ENCODE results near the gene GLI2. TPM values are rescaled to one million over a fixed set of nuclear protein-coding genes. Genes with fewer than 3 reads are reported as not detected.

GLI2 gene
- total and polyA plus RNA-seq, 2 of the 4 experiments (the other 2 are of a cell fraction): 3.8 to 26.0 TPM

- Histone ChIP-seq H3K4me1 (ENCODE audit: control insufficient read depth, insufficient read depth, low read length) (0 out of 2 replicates have a peak, but pooled peaks cover 2% of the 10 kb centered on the region), H3K27ac (ENCODE audit: insufficient read depth, low read length) (no peak overlapping the region), H4K91ac (ENCODE audit: insufficient read depth, low read depth, low read length) (no peak overlapping the region), H4K20me1 (ENCODE audit: insufficient read depth, low read length) (no peaks in the 10 kb centered on the region), H4K8ac (ENCODE audit: low read depth in 2 of 2, low read length in 2 of 2) (no peak overlapping the region), H3K9me1 (ENCODE audit: insufficient read depth, low read length) (no peaks in the 10 kb centered on the region; the same call in 1 of the 2 replicates), H3K36me3 (ENCODE audit: control insufficient read depth, insufficient read depth, low read length) (no peaks in the 10 kb centered on the region), H3K23ac (ENCODE audit: low read depth, low read length) (no peak overlapping the region), H4K5ac (ENCODE audit: low read depth, low read length) (no peak overlapping the region), H3K4me2 (ENCODE audit: low read depth, low read length) (no peak overlapping the region), H3K4ac (ENCODE audit: low read depth, low read length) (no peak overlapping the region), H3K27me3 (ENCODE audit: control insufficient read depth, insufficient read depth, low read length) (no peaks in the 10 kb centered on the region; the same call in 1 of the 2 replicates), H2AK5ac (ENCODE audit: low read depth, low read length) (no peak overlapping the region), H2AFZ (replicated peaks; ENCODE audit: low read length, poor library complexity) (no peak overlapping the region), H3K79me1 (ENCODE audit: low read depth in 1 of 2, low read length in 2 of 2) (no peaks in the 10 kb centered on the region), H3K9ac (ENCODE audit: low read depth, low read length) (no peak overlapping the region), H2BK15ac (ENCODE audit: low read depth, low read length) (0 out of 3 replicates have a peak overlapping the region, but pooled peaks have one; percentile 1), H3K18ac (ENCODE audit: low read depth, low read length) (no peak overlapping the region), H3K4me3 (ENCODE audit: insufficient read depth, low read depth, low read length) (no peak overlapping the region), H2BK5ac (ENCODE audit: low read depth, low read length, poor library complexity, severe bottlenecking) (no peak overlapping the region), H3K56ac (ENCODE audit: extremely low read depth, insufficient read depth, low read length) (no peak overlapping the region), H3K14ac (replicated peaks; ENCODE audit: low read depth, low read length) (no peak overlapping the region), H2BK120ac (ENCODE audit: low read depth, low read length) (no peak overlapping the region), H3K9me3 (ENCODE audit: control insufficient read depth, insufficient read depth, low read length) (no peaks in the 10 kb centered on the region), H2BK20ac (ENCODE audit: low read depth, low read length) (no peak overlapping the region), H2AK9ac (replicated peaks; ENCODE audit: low read depth, low read length, poor library complexity) (no peak overlapping the region)
- no peak for ATAC-seq (ENCODE audit: low read depth)
- WGBS, 2 experiments (ENCODE audit: extremely low coverage in 2 of 2, insufficient read length in 1 of 2): 92% methylated on average over 4 of the region's 5 CpGs; no CpG with 5 or more reads in 1 of the 2 experiments
- dilution Hi-C loops (cut with HindIII; ENCODE audit: low sequenced_read_pairs, unreplicated experiment): no loop called here
- TF ChIP-seq RFX5 (IDR thresholded peaks at IDR 0.05; ENCODE audit: low read depth, low read length) (no peak), FOS (IDR thresholded peaks at IDR 0.05; ENCODE audit: low read depth, low read length) (no peak), POLR2A (IDR thresholded peaks at IDR 0.05; ENCODE audit: low read depth, low read length) (no peak), SMC3 (IDR thresholded peaks at IDR 0.05; ENCODE audit: low read depth, low read length) (no peak), USF2 (IDR thresholded peaks at IDR 0.05; ENCODE audit: low read depth, low read length) (no peak), RCOR1 (IDR thresholded peaks at IDR 0.05; ENCODE audit: insufficient replicate concordance, low read length) (no peak), MAFK (IDR thresholded peaks at IDR 0.05; ENCODE audit: low read depth, low read length) (no peak), CEBPB (IDR thresholded peaks at IDR 0.05; ENCODE audit: low read depth, low read length) (no peak)
- POLR2A ChIA-PET (ENCODE audit: unreplicated experiment): no interaction called here
- intact Hi-C loops (cut with micrococcal nuclease): no loop called here
- DNase-seq: no peak
- BruUV-seq (replicated peaks): no TSS peak
- CTCF ChIA-PET: no interaction called here
- in situ Hi-C loops (cut with MboI; ENCODE audit: low sequenced_read_pairs): no loop called here
Measured at GRCh38 chr2:120711694-120712093, 24.0 kb upstream of the GLI2 start.

Data from IMR-90 (cell line).